GM19324 (cell line): ENCODE data around the gene CTSL.
"Not testable (repeated sequence)": the region's sequence is repeated elsewhere in the genome, so short reads cannot be mapped to it uniquely, and the experiment has no call there.

ENCODE experiments used
- ATAC-seq: cut with Tn5 transposase; IDR thresholded peaks from one replicate; pipeline ENCODE4 v1.9.1; 2021; ENCODE audit warnings: mild to moderate bottlenecking, moderate library complexity; ENCODE audit not compliant: unreplicated experiment, low FRiP score

The CTSL gene

DNA sequence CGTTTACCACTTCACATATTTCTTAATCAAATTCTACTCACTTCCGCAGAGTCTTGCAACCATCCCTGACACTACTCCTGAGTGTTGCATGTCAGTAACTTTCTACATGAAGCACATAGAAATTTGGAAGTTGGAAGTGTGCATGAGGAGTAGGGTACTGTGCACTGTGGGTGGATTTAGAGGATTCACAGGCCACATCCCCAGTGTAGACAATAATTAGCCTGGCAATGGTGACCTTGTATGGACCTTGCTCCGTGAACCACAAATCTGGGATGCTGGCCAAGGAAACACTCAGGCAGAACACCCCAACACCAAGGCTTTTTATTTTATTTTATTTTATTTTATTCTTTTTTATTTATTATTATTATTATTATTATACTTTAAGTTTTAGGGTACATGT, 25.5 kb downstream of the CTSL start:
- ATAC-seq = no peak

DNA sequence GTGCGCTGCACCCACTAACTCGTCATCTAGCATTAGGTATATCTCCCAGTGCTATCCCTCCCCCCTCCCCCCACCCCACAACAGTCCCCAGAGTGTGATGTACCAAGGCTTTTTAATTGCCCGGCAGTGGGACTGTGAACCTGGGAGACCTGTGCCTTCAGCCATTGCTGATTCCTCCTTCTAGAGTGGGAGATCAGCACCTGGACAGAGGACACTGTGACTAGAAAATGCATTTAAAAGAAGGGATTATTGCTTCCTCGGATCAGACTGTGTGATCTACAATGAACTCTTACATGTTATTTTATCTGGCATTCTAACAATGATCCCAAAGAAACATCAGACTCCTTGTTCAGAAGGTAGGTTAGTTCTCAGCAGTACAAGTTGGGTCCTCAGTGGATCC, 25.9 kb downstream of the CTSL start:
- no peak for ATAC-seq

DNA sequence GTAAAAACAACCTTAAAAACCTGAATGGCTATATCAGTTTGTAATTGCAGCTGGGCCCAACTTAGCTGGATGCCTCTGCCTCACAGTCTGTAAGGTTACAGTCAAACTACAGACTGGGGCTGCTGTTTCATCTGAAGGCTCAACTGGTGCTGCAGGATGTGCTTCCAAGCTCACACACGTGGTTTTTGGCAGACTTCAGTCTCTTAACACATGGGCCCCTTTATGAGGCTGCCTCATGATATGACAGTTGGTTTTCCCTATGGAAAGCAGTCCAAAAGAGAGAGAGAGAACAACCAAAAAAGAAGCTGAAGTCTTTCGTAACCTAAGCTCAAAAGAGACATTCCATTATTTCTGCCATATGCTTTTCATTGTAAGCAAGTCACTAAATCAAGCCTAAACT, 27.4 kb downstream of the CTSL start:
- ATAC-seq = no peak

DNA sequence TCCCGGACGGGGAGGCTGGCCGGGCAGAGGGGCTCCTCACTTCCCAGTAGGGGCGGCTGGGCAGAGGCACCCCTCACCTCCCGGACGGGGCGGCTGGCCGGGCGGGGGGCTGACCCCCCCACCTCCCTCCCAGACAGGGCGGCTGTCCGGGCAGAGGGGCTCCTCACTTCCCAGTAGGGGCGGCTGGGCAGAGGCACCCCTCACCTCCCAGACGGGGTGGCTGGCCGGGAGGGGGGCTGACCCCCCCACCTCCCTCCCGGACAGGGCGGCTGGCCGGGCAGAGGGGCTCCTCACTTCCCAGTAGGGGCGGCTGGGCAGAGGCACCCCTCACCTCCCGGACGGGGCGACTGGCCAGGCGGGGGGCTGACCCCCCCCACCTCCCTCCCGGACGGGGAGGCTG, 32.4 kb downstream of the CTSL start:
- ATAC-seq = not testable (repeated sequence)

DNA sequence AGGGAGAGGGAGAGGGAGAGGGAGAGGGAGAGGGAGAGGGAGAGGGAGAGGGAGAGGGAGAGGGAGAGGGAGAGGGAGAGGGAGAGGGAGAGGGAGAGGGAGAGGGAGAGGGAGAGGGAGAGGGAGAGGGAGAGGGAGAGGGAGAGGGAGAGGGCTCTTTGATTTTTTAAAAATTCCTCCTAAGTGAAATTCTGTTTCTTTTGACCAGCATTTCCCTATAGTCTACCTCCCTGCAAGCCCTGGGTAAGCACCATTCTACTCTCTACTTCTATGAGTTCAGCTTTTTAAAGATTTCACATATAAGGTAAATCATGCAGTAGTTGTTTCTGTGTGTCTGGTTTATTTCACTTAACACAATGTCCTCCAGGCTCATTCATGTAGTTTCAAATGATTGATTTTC, 34.1 kb downstream of the CTSL start:
- ATAC-seq = not testable (repeated sequence)

DNA sequence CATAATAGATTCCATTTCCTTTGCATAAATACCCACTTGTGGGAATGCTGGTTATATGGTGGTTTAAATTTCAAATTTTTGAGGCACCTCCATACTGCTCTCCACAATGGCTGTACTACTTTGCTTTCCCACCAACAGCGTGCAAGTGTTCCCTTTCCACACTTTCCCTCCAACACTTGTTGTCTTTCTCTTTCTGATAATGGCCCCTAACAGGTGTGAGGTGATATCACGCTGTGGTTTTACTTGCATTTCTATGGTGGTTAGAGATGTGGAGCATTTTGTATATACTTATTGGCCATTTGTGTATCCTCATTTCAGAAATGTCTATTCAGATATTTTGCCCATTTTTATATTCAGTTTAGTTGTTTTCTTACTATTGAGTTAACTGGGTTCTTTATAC, 34.6 kb downstream of the CTSL start:
- ATAC-seq = no peak

DNA sequence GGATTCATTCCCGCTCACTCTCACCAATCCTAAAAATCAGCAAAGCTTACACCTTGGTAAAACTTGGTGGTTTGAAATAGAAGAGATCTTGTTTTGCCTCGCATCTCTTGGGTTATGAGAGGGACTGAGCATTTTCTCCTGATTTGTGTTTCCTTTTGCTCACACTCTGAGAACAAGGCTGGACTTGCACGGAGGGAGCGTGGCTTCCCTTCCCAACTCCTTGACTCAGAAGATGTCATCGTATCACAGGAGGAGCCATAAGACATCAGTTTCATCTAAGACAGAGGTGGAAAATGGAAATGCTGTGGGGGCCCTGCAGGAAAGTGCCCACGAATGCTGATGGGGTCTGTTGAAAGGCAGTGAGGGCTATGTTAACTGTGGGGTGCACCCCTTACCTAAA, 37.4 kb downstream of the CTSL start:
- ATAC-seq = no peak

DNA sequence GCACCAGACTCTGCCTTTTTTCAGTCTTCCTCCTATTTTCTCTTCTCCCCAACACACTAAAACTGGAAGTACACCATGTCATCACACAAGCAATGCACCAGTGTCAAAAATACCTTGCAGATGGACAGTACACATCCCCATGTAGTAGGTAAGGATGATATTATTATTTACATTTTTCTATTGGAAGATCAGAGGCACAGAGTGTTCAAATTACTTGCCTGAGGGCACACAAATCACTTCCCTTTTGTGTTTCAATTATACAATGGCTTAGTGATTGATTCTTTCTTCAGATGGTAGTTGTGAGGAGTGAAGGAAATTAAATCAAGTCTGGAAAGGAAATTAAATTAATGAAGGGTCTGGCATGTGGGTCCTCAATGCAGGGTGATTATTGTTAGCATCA, 39.6 kb downstream of the CTSL start:
- ATAC-seq = no peak

DNA sequence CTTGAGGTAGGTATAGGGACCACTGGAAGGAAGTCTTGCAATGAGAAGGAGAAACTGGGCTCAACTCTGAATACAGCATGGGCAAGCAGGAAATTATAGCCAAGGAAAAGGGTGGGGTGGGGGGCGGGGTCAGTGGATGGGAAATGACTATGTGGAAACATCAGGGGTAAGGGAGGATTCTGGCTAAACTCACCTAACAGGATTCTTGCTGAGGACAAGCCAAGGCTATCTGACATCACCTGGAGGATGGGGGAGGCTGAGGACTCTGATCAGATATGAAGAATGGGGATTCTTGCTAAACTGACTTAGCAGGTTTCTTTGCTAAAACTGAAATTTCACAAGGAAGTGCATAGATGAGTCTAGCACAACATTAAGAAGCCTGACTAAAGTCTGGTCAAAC, 40.8 kb downstream of the CTSL start:
- no peak for ATAC-seq

DNA sequence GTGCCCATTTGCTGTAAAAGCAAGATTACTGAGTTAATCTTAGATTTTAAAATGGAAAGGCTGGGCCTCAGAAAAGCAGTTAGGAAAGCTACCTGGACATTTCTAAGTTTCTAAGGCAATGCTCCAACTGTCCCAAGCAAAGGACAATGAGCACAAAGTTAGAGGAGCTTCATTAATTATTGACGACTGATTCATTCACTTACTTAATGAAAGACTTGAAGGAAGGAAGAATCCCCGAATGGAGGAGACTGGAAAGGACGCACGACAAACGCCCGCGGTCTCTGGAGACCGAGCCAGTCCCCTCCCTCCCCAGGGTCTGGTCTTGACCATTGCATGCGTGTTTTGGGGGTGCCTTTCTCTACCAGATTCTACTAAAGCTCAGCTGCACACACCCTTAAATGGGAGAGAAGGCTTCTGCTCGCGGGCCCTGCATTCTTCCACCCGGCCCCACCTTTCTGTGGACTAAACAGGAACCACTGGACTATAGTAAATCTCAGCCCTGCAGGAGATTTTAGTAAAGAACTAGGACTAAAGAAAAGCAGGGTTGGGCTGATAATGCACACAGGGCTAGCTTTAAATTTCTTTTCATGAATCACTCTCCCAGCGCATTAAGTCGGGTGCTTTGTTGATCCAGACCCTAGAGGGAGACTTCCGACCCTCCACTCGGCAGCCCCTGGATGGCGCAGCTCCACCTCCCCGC, 44.8 kb downstream of the CTSL start:
- no peak for ATAC-seq

DNA sequence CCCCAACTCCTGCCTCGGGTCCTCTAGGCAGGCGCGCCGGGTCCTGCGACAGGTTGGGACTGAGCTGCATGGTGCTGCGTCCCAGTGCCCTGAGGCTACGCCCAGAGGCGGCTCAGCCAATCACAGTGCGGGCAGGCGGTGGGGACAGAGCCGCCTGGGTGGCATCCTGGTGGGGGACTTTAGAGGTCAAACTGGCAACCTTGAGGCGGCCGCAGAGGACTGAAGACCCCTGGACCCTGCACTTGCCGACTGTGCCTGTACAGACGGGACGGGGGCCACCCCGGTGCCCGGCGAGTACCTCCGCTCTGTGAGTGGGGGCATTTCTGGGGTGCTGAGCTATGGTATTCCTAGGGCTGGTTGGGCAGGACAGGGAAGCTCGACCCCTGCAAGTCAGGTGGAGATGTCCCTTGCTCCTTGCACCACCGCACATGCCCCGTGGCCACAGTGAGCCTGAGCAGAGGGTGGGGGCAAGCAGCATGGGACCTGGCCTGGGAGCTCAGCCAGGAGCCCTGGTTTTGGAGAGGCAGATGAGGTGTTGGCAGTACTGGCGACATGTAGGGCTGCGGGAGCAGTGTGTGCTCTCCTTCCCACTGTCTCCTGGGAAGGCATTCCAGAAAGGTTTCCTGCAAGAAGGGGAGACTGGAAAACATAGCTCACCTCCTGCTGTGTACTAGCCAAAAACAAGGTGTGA, 45.5 kb downstream of the CTSL start:
- ATAC-seq = no peak

DNA sequence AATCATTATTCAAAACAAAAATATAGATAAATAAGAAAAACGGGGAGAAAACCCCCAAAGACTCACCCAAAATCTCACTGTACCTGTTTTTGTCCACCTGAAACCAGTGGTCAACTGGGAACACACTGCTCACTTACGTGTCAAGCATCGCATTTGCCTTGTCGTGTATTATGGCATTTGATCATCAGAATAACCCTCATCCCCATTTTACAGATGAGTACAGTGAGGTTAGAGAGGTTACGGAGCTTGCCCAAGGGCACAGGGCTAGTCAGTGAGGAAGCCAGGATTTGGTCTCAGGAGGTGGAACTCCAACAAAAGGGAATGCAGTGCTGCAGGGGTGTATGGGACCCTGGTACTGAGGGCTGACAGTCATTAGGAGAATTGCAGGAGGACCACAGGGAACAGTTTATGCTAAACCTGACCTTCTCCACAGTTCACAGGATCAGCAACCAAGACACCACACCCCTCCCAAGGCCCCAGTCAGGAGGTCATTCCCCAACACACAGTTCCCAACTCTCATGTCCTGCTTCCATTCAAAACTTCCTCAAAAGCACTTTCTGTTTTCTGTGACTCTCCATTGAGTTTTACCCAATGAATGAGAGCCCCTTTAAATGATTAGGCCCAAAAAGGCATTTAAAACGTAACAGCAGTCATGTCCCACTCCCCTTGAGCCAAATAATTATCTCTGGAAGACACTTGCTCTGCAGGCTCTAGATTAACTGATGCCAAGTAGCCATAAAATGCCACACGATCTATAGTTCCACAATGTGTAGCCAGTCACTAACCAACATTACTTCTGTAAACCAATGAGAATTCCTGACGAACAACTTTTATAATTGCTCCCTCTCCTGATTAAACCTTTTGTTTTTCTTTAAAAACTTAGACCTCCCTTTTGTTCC, 50.8 kb downstream of the CTSL start:
- no peak for ATAC-seq

DNA sequence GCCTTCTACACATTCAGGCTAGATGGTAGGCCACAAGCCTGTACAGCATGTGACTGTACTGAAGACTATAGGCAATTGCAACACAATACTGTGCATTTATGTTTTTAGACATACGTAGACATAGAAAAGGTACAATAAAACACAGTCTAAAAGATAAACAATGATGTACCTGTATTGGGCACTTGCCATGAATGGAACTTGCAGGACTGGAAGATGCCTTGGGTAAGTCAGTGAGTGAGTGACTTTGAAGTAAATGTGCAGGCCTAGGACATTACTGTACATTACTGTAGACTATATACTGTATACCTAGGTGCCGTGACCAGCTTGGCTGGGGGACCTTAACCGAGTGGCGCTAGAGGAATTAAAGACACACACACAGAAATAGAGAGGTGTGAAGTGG, 53.1 kb downstream of the CTSL start:
- ATAC-seq = no peak
